ENCODE results near the gene SIK3. TPM values are rescaled to one million over a fixed set of nuclear protein-coding genes. Genes with fewer than 3 reads are reported as not detected.

The SIK3 gene
- total and polyA plus RNA-seq, 2 donors (not counting 3 experiments of a cell fraction or from before 2014, with no cell fraction given): 10.3 to 21.3 TPM

DNA sequence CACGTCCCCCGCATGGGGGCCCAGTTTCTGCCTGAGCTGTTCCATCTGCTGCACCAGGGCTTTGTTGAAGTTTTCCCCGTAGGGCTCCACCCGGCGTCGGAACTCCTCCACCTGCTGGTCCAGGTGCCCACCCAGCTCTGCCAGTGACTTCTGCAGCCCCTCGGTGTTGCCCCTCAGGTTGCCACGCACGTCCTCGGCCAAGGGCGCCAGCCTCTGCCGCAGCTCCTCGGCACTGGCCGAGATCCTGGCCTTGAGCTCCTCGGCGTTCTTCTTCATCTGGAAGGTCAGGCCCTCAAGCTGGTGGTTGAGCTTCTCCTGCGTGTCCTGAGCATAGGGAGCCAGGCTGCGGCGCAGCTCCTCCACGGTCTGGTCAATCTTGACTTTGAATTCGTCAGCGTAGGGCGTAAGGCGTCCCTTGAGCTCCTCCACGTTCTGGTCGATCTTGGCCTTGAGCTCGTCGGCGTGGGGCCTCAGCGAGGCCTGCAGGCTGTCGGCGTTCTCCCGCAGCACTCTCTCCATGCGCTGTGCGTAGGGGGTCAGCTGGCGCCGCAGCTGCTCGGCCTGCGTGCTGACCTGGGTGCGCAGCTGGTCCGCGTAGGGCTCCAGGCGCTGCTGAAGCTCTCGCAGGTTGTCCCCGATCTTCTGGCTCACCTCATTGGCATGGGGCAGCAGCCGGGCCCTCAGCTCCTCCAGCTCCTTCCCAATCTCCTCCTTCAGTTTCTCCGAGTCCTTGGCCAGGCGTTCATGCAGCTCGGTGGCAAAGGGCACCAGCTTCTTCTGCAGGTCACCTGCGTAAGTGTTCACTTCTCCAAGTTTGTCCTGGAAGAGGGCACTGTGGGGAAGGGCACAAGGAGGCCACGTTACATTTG lies 276.9 kb downstream of the SIK3 start:
- intact Hi-C loops (cut with micrococcal nuclease) (no loop called here), dilution Hi-C loops (cut with MboI; ENCODE audit: extremely low pct_ligation_motif_present, low sequenced_read_pairs) (no loop called here)
- CTCF ChIA-PET: interaction anchor here (0.6 to 3.6 kb wide), 6 partner anchors 12 to 295 kb away, joined by 3 to 30 read pairs (median 4); partner anchors contain the start of genes APOA5 and ZPR1
- no peak for TF ChIP-seq GATA2 (IDR thresholded peaks at IDR 0.05; ENCODE audit: insufficient read depth, insufficient read length, low read depth, low read length)
- TF ChIP-seq, protein P1, sequence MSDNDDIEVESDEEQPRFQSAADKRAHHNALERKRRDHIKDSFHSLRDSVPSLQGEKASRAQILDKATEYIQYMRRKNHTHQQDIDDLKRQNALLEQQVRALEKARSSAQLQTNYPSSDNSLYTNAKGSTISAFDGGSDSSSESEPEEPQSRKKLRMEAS (IDR thresholded peaks at IDR 0.05; ENCODE audit: insufficient read depth, insufficient read length): no peak
- TF ChIP-seq FOS (IDR thresholded peaks at IDR 0.05; ENCODE audit: borderline replicate concordance, insufficient read depth, low read length): no peak
- no peak for TF ChIP-seq MYC (IDR thresholded peaks at IDR 0.05; ENCODE audit: low read depth, low read length)
- no peak for TF ChIP-seq JUN (IDR thresholded peaks at IDR 0.05; ENCODE audit: borderline replicate concordance, insufficient read depth, insufficient read length, low read depth)
- no peak for TF ChIP-seq EZH2 (IDR thresholded peaks at IDR 0.05; ENCODE audit: borderline replicate concordance, low read depth, low read length, severe bottlenecking)
- no peak for TF ChIP-seq POLR2AphosphoS5 (IDR thresholded peaks at IDR 0.05; ENCODE audit: insufficient read depth, low read depth, low read length)
- no peak for TF ChIP-seq POLR2A (IDR thresholded peaks at IDR 0.05; ENCODE audit: low read depth, low read length)
- Histone ChIP-seq H3K27ac (ENCODE audit: insufficient read depth, low read depth, low read length) (no peak overlapping the region), H3K4me2 (ENCODE audit: insufficient read depth, low read length) (no peak overlapping the region), H3K9me1 (replicated peaks; ENCODE audit: control insufficient read depth, extremely low read depth, insufficient read depth, low read length) (no peaks in the 10 kb centered on the region), H3K4me3 (replicated peaks in 1 of 3; ENCODE audit: insufficient read depth in 1 of 3, low read depth in 1 of 3, low read length in 3 of 3) (no peak overlapping the region), H3K79me2 (ENCODE audit: control insufficient read depth, insufficient read depth, low read length) (no peaks in the 10 kb centered on the region), H3K9ac (replicated peaks; ENCODE audit: extremely low read depth, insufficient read depth, low read length) (no peak overlapping the region), H3K36me3 (ENCODE audit: control insufficient read depth in 2 of 2, extremely low read depth in 1 of 2, insufficient read depth in 2 of 2, low read length in 2 of 2) (no peaks in the 10 kb centered on the region), H3K27me3 (ENCODE audit: control insufficient read depth in 2 of 2, insufficient read depth in 2 of 2, low read length in 2 of 2) (no peaks in the 10 kb centered on the region), H2AFZ (ENCODE audit: low read depth, low read length) (no peak overlapping the region), H3K4me1 (ENCODE audit: control insufficient read depth, extremely low read depth, insufficient read depth, low read length) (no peaks in the 10 kb centered on the region), H3K9me3 (replicated peaks; ENCODE audit: control insufficient read depth, insufficient read depth, low read length) (no peaks in the 10 kb centered on the region), H4K20me1 (replicated peaks; ENCODE audit: control insufficient read depth, extremely low read depth, insufficient read depth, low read length) (no peaks in the 10 kb centered on the region)
- POLR2A ChIA-PET: no interaction called here
- no peak for DNase-seq (ENCODE audit: low read depth, low spot score)
- no TSS peak for BruUV-seq (replicated peaks)
- FAIRE-seq: no peak

All from endothelial cell of umbilical vein (primary cell).